HFFc6 (cell line): ENCODE results near the gene MYH11. TPM values are rescaled to one million over a fixed set of nuclear protein-coding genes. Genes with fewer than 3 reads are reported as not detected.

Experiments used
- DNase-seq: peaks from one replicate; pipeline ENCODE4 v3.0.0-alpha.2; 2018
- H3K27ac Mint-ChIP-seq: 2 replicates; pipeline ENCODE4 v1.8.0; 2020; ENCODE audit warnings: mild to moderate bottlenecking, mixed read lengths
- H3K27me3 Mint-ChIP-seq: 2 replicates; pipeline ENCODE4 v1.8.0; 2021; ENCODE audit warnings: mild to moderate bottlenecking, moderate library complexity, mixed read lengths; ENCODE audit not compliant: insufficient read depth
- H3K36me3 Mint-ChIP-seq: 2 replicates; pipeline ENCODE4 v1.8.0; 2021; ENCODE audit warnings: low read depth, mixed read lengths
- H3K4me1 Mint-ChIP-seq: 2 replicates; pipeline ENCODE4 v1.8.0; 2020; ENCODE audit warnings: low read depth, mixed read lengths
- H3K4me3 Mint-ChIP-seq: 2 replicates; pipeline ENCODE4 v1.8.0; 2020; ENCODE audit warnings: mild to moderate bottlenecking, moderate library complexity, mixed read lengths
- H3K9me3 Mint-ChIP-seq: 2 replicates; pipeline ENCODE4 v1.8.0; 2020; ENCODE audit warnings: mild to moderate bottlenecking, mixed read lengths
- CTCF ChIP-seq: fragments of 200-600 bp; sonication (generic); IDR thresholded peaks from 2 replicates; pipeline ENCODE4 v1.5.0; 2021; ENCODE audit warnings: antibody characterized with exemption, mild to moderate bottlenecking
- total RNA-seq, 6 experiments: library from RNA; stranded (reverse); fragmentation: NEBNext Ultra II Directional; extraction: Animal tissue kit (Norgen Biotek cat#: 25700); gene quantifications; 2 replicates in 1 of 6; 3 replicates in 5 of 6; pipeline ENCODE4 v1.2.3, GENCODE V29; 2021

MYH11 gene
- total RNA-seq, 6 experiments from 2014 or later: 0.02 to 0.23 (median 0.21) TPM; not detected in 2

- peaks cover 15% of the 10 kb centered on the region for H3K27me3 Mint-ChIP-seq
- H3K36me3 Mint-ChIP-seq: no peaks in the 10 kb centered on the region
- TF ChIP-seq CTCF: no peak
- no peaks in the 10 kb centered on the region for H3K9me3 Mint-ChIP-seq
- H3K4me3 Mint-ChIP-seq: no peak overlapping the region
- DNase-seq: no peak
- H3K4me1 Mint-ChIP-seq: peaks cover 7% of the 10 kb centered on the region
- no peak overlapping the region for H3K27ac Mint-ChIP-seq
These were observed 108.2 kb downstream of the MYH11 start for GRCh38 chr16:15748654-15749053.

GRCh38 chr16:15747937-15748336 is 108.9 kb downstream of the MYH11 start:
- no peak for TF ChIP-seq CTCF
- no peak overlapping the region for H3K4me3 Mint-ChIP-seq
- H3K27me3 Mint-ChIP-seq: peaks cover 18% of the 10 kb centered on the region
- H3K36me3 Mint-ChIP-seq: no peaks in the 10 kb centered on the region
- DNase-seq: no peak
- peaks cover 7% of the 10 kb centered on the region for H3K4me1 Mint-ChIP-seq
- no peaks in the 10 kb centered on the region for H3K9me3 Mint-ChIP-seq
- H3K27ac Mint-ChIP-seq: no peak overlapping the region

GRCh38 chr16:15746332-15746731 is 110.5 kb downstream of the MYH11 start:
- Mint-ChIP-seq H3K4me3 (no peak overlapping the region), H3K4me1 (peaks cover 7% of the 10 kb centered on the region), H3K36me3 (peaks cover 6% of the 10 kb centered on the region), H3K9me3 (peaks cover 3% of the 10 kb centered on the region; the same call in 1 of the 2 replicates), H3K27me3 (peaks cover 20% of the 10 kb centered on the region), H3K27ac (no peak overlapping the region)
- no peak for DNase-seq
- TF ChIP-seq CTCF: no peak

- no peaks in the 10 kb centered on the region for H3K4me1 Mint-ChIP-seq
- no peak overlapping the region for H3K27ac Mint-ChIP-seq
- TF ChIP-seq CTCF: no peak
- no peak for DNase-seq
- peaks cover 15% of the 10 kb centered on the region for H3K36me3 Mint-ChIP-seq
- peaks cover 22% of the 10 kb centered on the region for H3K27me3 Mint-ChIP-seq
- H3K9me3 Mint-ChIP-seq: peaks cover 9% of the 10 kb centered on the region
- no peak overlapping the region for H3K4me3 Mint-ChIP-seq
These were observed 113.2 kb downstream of the MYH11 start for GRCh38 chr16:15743657-15744056.

GRCh38 chr16:15742716-15743115 is 114.1 kb downstream of the MYH11 start:
- TF ChIP-seq CTCF: no peak
- Mint-ChIP-seq H3K4me3 (no peak overlapping the region), H3K9me3 (peaks cover 9% of the 10 kb centered on the region), H3K27ac (no peak overlapping the region), H3K36me3 (peaks cover 15% of the 10 kb centered on the region), H3K27me3 (peaks cover 18% of the 10 kb centered on the region), H3K4me1 (no peaks in the 10 kb centered on the region)
- no peak for DNase-seq
